ENCODE data around the gene FGF5.

Gene FGF5

GRCh38 chr4:80322716-80323115 is 56.3 kb downstream of the FGF5 start:
- H3K36me3 ChIP-seq = no peaks in the 10 kb centered on the region
- H3K27me3 ChIP-seq = peaks cover 0 to 7% of the 10 kb centered on the region in 2 donors
- H3K4me1 ChIP-seq = peaks cover 0 to 3% (median 0%) of the 10 kb centered on the region in 4 donors
- no peak for DNase-seq
- no peak for TF ChIP-seq CTCF (IDR thresholded peaks at IDR 0.05)
- H3K4me3 ChIP-seq = no peak overlapping the region
- no peak overlapping the region for H3K27ac ChIP-seq
- intact Hi-C loops (cut with DNase I; ENCODE audit: low total_unique reads) = no loop called here
- no peaks in the 10 kb centered on the region for H3K9me3 ChIP-seq

GRCh38 chr4:80324171-80324570 is 57.7 kb downstream of the FGF5 start:
- no peak for DNase-seq
- intact Hi-C loops (cut with DNase I; ENCODE audit: low total_unique reads) = no loop called here
- peaks cover 0 to 3% (median 0%) of the 10 kb centered on the region in 4 donors for H3K4me1 ChIP-seq
- peaks cover 0 to 7% of the 10 kb centered on the region in 2 donors for H3K27me3 ChIP-seq
- TF ChIP-seq CTCF (IDR thresholded peaks at IDR 0.05) = no peak
- H3K4me3 ChIP-seq = no peak overlapping the region
- H3K36me3 ChIP-seq = no peaks in the 10 kb centered on the region
- H3K27ac ChIP-seq = no peak overlapping the region
- H3K9me3 ChIP-seq = no peaks in the 10 kb centered on the region

- no peak for TF ChIP-seq CTCF (IDR thresholded peaks at IDR 0.05)
- H3K27me3 ChIP-seq = peaks cover 0 to 16% of the 10 kb centered on the region in 2 donors
- peaks cover 0 to 12% (median 9%) of the 10 kb centered on the region in 4 donors for H3K4me1 ChIP-seq
- no peak for DNase-seq
- no peak overlapping the region for H3K27ac ChIP-seq
- H3K9me3 ChIP-seq = no peaks in the 10 kb centered on the region
- no peak overlapping the region for H3K4me3 ChIP-seq
- intact Hi-C loops (cut with DNase I; ENCODE audit: low total_unique reads) = no loop called here
- H3K36me3 ChIP-seq = no peaks in the 10 kb centered on the region
These were observed 65.2 kb downstream of the FGF5 start for GRCh38 chr4:80331693-80332092.

GRCh38 chr4:80333121-80333520 is 66.7 kb downstream of the FGF5 start:
- peaks cover 0 to 16% of the 10 kb centered on the region in 2 donors for H3K27me3 ChIP-seq
- no peak for TF ChIP-seq CTCF (IDR thresholded peaks at IDR 0.05)
- H3K27ac ChIP-seq = no peak overlapping the region
- peaks cover 0 to 12% (median 9%) of the 10 kb centered on the region in 4 donors for H3K4me1 ChIP-seq
- no peaks in the 10 kb centered on the region for H3K9me3 ChIP-seq
- H3K4me3 ChIP-seq = no peak overlapping the region
- intact Hi-C loops (cut with DNase I; ENCODE audit: low total_unique reads) = no loop called here
- H3K36me3 ChIP-seq = no peaks in the 10 kb centered on the region
- no peak for DNase-seq

GRCh38 chr4:80334568-80334967 is 68.1 kb downstream of the FGF5 start:
- no peak overlapping the region for H3K4me3 ChIP-seq
- no peak for TF ChIP-seq CTCF (IDR thresholded peaks at IDR 0.05)
- DNase-seq = no peak
- H3K9me3 ChIP-seq = no peaks in the 10 kb centered on the region
- peaks cover 0 to 12% (median 9%) of the 10 kb centered on the region in 4 donors for H3K4me1 ChIP-seq
- H3K27me3 ChIP-seq = peaks cover 0 to 19% of the 10 kb centered on the region in 2 donors
- intact Hi-C loops (cut with DNase I; ENCODE audit: low total_unique reads) = no loop called here
- no peaks in the 10 kb centered on the region for H3K36me3 ChIP-seq
- no peak overlapping the region for H3K27ac ChIP-seq

- no peak overlapping the region for H3K27ac ChIP-seq
- H3K4me1 ChIP-seq = peaks cover 0 to 12% (median 9%) of the 10 kb centered on the region in 4 donors
- TF ChIP-seq CTCF (IDR thresholded peaks at IDR 0.05) = no peak
- intact Hi-C loops (cut with DNase I; ENCODE audit: low total_unique reads) = no loop called here
- peaks cover 0 to 19% of the 10 kb centered on the region in 2 donors for H3K27me3 ChIP-seq
- H3K4me3 ChIP-seq = peak overlapping the region; percentile 44 to 53
- no peak for DNase-seq
- no peaks in the 10 kb centered on the region for H3K9me3 ChIP-seq
- no peaks in the 10 kb centered on the region for H3K36me3 ChIP-seq
These were observed 68.7 kb downstream of the FGF5 start for GRCh38 chr4:80335226-80335553.

All from tibial artery (tissue), 4 donors.